Osteocyte (in vitro differentiated cells): ENCODE measurements around the gene STAMBPL1. TPM values are rescaled to one million over a fixed set of nuclear protein-coding genes. Genes with fewer than 3 reads are reported as not detected.
A peak's percentile ranks its signal among the peaks of the same experiment; 100 is the strongest.

Experiments used
- DNase-seq: peaks from one replicate; pipeline ENCODE4 v3.0.0; 2021; ENCODE audit warnings: mixed read lengths; ENCODE audit not compliant: unreplicated experiment; ENCODE audit errors: extremely low spot score
- H3K27ac Mint-ChIP-seq: one replicate; pipeline ENCODE4 v1.8.0; 2021; ENCODE audit warnings: mild to moderate bottlenecking, mixed read lengths; ENCODE audit not compliant: unreplicated experiment
- H3K27me3 Mint-ChIP-seq: one replicate; pipeline ENCODE4 v1.8.0; 2021; ENCODE audit warnings: mixed read lengths; ENCODE audit not compliant: unreplicated experiment
- H3K36me3 Mint-ChIP-seq: one replicate; pipeline ENCODE4 v1.8.0; 2021; ENCODE audit warnings: mixed read lengths; ENCODE audit not compliant: unreplicated experiment
- H3K4me1 Mint-ChIP-seq: one replicate; pipeline ENCODE4 v1.8.0; 2021; ENCODE audit warnings: mixed read lengths; ENCODE audit not compliant: unreplicated experiment
- H3K4me3 Mint-ChIP-seq: one replicate; pipeline ENCODE4 v1.8.0; 2021; ENCODE audit warnings: mild to moderate bottlenecking, moderate library complexity, mixed read lengths; ENCODE audit not compliant: unreplicated experiment
- H3K9me3 Mint-ChIP-seq: one replicate; pipeline ENCODE4 v1.8.0; 2021; ENCODE audit warnings: mixed read lengths; ENCODE audit not compliant: unreplicated experiment
- total RNA-seq: library from RNA; stranded (reverse); gene quantifications from 2 replicates; pipeline ENCODE4 v1.2.1, GENCODE V29; 2021
- TF ChIP-seq, protein P1 (sequence below): fragments of 200-600 bp; sonication (generic); IDR thresholded peaks from 2 replicates; pipeline ENCODE4 v1.5.0; 2021; ENCODE audit warnings: antibody characterized with exemption, mild to moderate bottlenecking, moderate library complexity

Gene STAMBPL1
- total RNA-seq, 1 donor from 2014 or later = 4.8 TPM

DNA sequence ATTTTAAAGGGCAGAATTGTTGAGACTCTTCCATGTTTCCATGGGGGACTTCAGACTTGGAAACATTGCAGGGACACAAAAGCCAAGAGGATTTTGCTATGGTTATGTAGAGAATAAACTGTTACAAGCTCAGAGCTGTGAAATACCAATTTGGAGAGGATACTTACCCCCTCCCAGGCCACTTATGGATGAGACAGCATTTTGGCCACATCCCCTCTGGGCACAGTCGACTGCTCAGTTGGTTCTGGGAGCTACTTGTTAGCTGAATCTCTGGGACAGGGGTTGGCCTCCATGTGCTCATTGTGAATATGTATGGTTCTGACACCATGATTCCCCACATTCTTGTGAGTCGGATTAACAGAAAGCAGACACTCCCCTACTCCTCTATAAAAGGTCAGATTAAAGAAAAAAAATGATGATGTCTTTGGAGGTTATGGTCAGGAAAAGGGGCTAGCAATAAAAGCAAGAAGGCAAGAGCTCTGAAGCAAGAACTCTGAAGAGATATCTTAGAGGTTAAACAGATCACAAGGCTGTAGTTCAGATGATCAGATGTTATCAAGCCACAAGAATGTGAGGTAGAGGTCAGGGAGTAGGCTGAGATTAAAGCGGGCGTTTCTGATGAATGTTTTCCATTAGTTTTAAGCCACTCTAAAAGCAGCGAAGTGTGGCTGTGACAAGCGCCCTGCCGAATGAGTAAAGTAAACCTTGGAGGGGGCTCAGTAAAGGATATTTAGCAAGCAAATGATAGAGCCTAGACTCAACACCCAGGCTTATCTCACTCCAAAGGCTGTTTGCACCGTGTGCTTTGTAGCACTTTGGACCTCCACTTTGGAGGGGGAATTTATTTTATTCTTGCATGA lies 17.2 kb downstream of the STAMBPL1 start:
- Mint-ChIP-seq H3K27ac (peak overlapping the region; percentile 17), H3K4me3 (no peak overlapping the region), H3K36me3 (peaks cover 2% of the 10 kb centered on the region), H3K9me3 (no peaks in the 10 kb centered on the region), H3K4me1 (peaks cover 28% of the 10 kb centered on the region), H3K27me3 (no peaks in the 10 kb centered on the region)
- no peak for DNase-seq
- TF ChIP-seq, protein P1, sequence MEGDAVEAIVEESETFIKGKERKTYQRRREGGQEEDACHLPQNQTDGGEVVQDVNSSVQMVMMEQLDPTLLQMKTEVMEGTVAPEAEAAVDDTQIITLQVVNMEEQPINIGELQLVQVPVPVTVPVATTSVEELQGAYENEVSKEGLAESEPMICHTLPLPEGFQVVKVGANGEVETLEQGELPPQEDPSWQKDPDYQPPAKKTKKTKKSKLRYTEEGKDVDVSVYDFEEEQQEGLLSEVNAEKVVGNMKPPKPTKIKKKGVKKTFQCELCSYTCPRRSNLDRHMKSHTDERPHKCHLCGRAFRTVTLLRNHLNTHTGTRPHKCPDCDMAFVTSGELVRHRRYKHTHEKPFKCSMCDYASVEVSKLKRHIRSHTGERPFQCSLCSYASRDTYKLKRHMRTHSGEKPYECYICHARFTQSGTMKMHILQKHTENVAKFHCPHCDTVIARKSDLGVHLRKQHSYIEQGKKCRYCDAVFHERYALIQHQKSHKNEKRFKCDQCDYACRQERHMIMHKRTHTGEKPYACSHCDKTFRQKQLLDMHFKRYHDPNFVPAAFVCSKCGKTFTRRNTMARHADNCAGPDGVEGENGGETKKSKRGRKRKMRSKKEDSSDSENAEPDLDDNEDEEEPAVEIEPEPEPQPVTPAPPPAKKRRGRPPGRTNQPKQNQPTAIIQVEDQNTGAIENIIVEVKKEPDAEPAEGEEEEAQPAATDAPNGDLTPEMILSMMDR = no peak

DNA sequence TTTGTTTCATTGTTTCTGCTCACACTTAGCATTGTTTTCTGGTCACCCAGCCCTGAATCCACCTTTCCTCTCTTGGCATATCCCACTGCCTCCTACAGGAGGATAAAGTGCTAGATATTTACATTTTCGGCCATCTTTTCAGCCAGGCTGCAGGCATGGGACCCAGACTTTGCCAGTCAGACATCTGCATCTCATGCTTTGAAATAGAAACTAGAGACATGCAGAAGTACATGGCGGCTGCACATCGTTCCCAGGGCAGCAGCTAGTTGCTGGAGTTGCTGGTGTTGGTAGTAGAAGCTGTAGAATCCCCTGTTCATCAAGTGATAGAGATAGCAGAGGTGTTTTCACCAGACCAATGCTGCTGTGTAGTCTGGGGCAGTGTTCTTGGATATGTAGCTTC lies 18.7 kb downstream of the STAMBPL1 start:
- peaks cover 22% of the 10 kb centered on the region for H3K4me1 Mint-ChIP-seq
- H3K27me3 Mint-ChIP-seq = no peaks in the 10 kb centered on the region
- H3K27ac Mint-ChIP-seq = no peak overlapping the region
- TF ChIP-seq, protein P1 = no peak
- DNase-seq = no peak
- no peaks in the 10 kb centered on the region for H3K9me3 Mint-ChIP-seq
- no peak overlapping the region for H3K4me3 Mint-ChIP-seq
- H3K36me3 Mint-ChIP-seq = peaks cover 8% of the 10 kb centered on the region

DNA sequence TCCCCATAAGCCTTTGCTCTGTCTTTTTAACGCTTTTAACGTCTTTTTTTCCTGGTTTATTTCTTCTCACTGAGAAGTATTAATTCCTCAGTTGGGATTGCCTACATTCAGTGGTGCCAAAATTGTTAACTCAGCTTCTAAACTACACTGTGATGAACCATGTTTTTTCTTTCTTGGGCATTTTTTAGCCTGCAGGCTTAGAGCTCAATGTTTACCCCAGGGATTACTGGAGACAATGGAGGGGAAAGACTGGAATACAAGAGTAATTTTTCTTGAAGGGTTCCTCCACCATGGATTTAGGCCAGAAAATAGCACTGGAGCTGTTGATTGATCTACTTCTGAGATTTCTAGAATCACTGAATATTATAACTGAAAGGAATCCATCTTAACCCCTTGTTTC lies 19.8 kb downstream of the STAMBPL1 start:
- H3K4me3 Mint-ChIP-seq = no peak overlapping the region
- no peak for DNase-seq
- no peaks in the 10 kb centered on the region for H3K9me3 Mint-ChIP-seq
- H3K27ac Mint-ChIP-seq = no peak overlapping the region
- TF ChIP-seq, protein P1 = no peak
- peaks cover 26% of the 10 kb centered on the region for H3K4me1 Mint-ChIP-seq
- no peaks in the 10 kb centered on the region for H3K27me3 Mint-ChIP-seq
- peaks cover 7% of the 10 kb centered on the region for H3K36me3 Mint-ChIP-seq

DNA sequence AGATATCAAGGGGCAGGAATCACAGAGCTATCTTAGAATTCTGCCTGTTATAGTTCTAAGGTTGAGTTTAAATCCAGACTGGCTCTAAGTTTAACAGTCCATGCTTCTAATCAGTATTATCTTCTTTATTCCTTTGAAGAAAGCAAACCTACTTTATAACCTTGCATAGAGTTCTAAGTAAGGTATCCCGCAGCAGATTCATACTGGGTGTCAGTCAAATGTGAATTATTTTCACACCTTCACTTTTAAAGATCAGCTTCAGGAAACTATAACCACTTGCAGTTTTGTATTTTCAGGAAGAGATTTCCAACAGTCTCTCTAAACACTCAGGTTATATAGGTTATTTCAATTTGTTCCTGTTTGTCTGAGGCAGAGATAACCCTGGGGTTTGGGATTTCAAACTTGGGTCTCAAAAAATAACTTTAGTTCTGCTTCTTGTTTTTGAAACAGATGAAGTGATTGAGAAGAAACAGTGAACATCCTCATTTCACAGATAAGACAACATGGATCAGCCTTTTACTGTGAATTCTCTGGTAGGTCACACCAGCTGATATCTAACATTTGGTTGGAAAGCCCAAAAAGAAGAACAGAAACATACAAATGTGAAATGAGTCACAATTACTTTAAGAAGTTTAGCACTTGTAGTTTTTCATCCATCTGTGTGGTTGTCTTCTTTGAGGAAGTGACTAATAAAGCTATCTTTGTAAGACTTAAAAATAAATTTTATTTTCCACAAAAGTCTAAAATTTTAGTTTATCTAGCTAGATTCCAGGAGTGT lies 21.4 kb downstream of the STAMBPL1 start:
- no peaks in the 10 kb centered on the region for H3K9me3 Mint-ChIP-seq
- TF ChIP-seq, protein P1 = no peak
- H3K4me1 Mint-ChIP-seq = peaks cover 27% of the 10 kb centered on the region
- H3K36me3 Mint-ChIP-seq = peaks cover 11% of the 10 kb centered on the region
- H3K4me3 Mint-ChIP-seq = no peak overlapping the region
- no peaks in the 10 kb centered on the region for H3K27me3 Mint-ChIP-seq
- no peak for DNase-seq
- H3K27ac Mint-ChIP-seq = no peak overlapping the region
